A673 (cell line): Measurements from ENCODE around the gene BPNT1. TPM values are rescaled to one million over a fixed set of nuclear protein-coding genes. Genes with fewer than 3 reads are reported as not detected.

Experiments
- BruUV-seq: library from RNA; stranded (reverse); fragments of 400-500 nt; replicated peaks from 2 replicates; lab custom pipeline; 2021; lab: Mats Ljungman, UMichigan
- CTCF ChIA-PET: fragments of 300-600 bp; sonication (Branson Sonifier 250); formaldehyde crosslinking; loops from one replicate; lab custom pipeline; 2022; ENCODE audit warnings: antibody characterized with exemption; lab: Charles Lee
- POLR2A ChIA-PET: fragments of 300-600 bp; sonication (Branson Sonifier 250); formaldehyde crosslinking; loops from one replicate; lab custom pipeline; 2022; ENCODE audit warnings: antibody characterized with exemption; ENCODE audit not compliant: low non-redundant PET; lab: Charles Lee
- DNase-seq: peaks from one replicate; pipeline ENCODE4 v3.0.0-alpha.2; 2015; ENCODE audit warnings: low spot score
- H3K27ac ChIP-seq: fragments of 200-600 bp; sonication (generic); 2 replicates; pipeline ENCODE4 v1.5.1; 2016; ENCODE audit warnings: mixed run types, low read depth, mild to moderate bottlenecking, mixed read lengths, antibody characterized with exemption, low read length; ENCODE audit not compliant: poor library complexity, severe bottlenecking
- H3K27me3 ChIP-seq: fragments of 200-600 bp; sonication (generic); replicated peaks from 2 replicates; pipeline ENCODE4 v1.6.1; 2017; ENCODE audit warnings: mixed run types, low read depth, mild to moderate bottlenecking, mixed read lengths, antibody characterized with exemption, low read length; ENCODE audit not compliant: insufficient read depth, poor library complexity
- H3K36me3 ChIP-seq: fragments of 200-600 bp; sonication (generic); 2 replicates; pipeline ENCODE4 v1.6.1; 2016; ENCODE audit warnings: mixed run types, mild to moderate bottlenecking, mixed read lengths, antibody characterized with exemption, low read length; ENCODE audit not compliant: insufficient read depth, poor library complexity, severe bottlenecking
- H3K4me1 ChIP-seq: fragments of 200-600 bp; sonication (generic); 2 replicates; pipeline ENCODE4 v1.6.1; 2017; ENCODE audit warnings: mixed run types, mild to moderate bottlenecking, mixed read lengths, antibody characterized with exemption, low read length; ENCODE audit not compliant: insufficient read depth, poor library complexity, severe bottlenecking
- H3K4me3 ChIP-seq: fragments of 200-600 bp; sonication (generic); 2 replicates; pipeline ENCODE4 v1.5.1; 2016; ENCODE audit warnings: low read depth, mixed run types, mild to moderate bottlenecking, mixed read lengths, low read length; ENCODE audit not compliant: poor library complexity, severe bottlenecking
- H3K9me3 ChIP-seq: fragments of 200-600 bp; sonication (generic); 2 replicates; pipeline ENCODE4 v1.6.1; 2016; ENCODE audit warnings: mixed run types, low read depth, mild to moderate bottlenecking, mixed read lengths, antibody characterized with exemption, low read length; ENCODE audit not compliant: poor library complexity, severe bottlenecking
- EZH2 ChIP-seq: fragments of 200-600 bp; sonication (generic); IDR thresholded peaks from 2 replicates; pipeline ENCODE4 v1.6.1; 2017; ENCODE audit warnings: borderline replicate concordance, low read depth, mild to moderate bottlenecking, mixed read lengths, antibody characterized with exemption, low read length; ENCODE audit not compliant: poor library complexity, severe bottlenecking
- intact Hi-C: fragments of 100-400 bp; cut with micrococcal nuclease; formaldehyde crosslinking; loops from one replicate; pipeline ENCODE4 v1.10.0; 2022; ENCODE audit not compliant: unreplicated experiment
- total RNA-seq: library from RNA; stranded (reverse); gene quantifications from 2 replicates; pipeline ENCODE4 v1.2.3, GENCODE V29; 2021
- TF ChIP-seq, protein P1 (sequence below): fragments of 300-800, 200-600 bp; sonication (generic); conservative IDR thresholded peaks from 2 replicates; pipeline ENCODE4 v1.5.1; 2017; ENCODE audit warnings: low read depth, mild to moderate bottlenecking, antibody characterized with exemption, low read length, moderate library complexity, mixed read lengths

Gene BPNT1
- total RNA-seq, 1 experiment from 2014 or later, result 23.5 TPM

DNA sequence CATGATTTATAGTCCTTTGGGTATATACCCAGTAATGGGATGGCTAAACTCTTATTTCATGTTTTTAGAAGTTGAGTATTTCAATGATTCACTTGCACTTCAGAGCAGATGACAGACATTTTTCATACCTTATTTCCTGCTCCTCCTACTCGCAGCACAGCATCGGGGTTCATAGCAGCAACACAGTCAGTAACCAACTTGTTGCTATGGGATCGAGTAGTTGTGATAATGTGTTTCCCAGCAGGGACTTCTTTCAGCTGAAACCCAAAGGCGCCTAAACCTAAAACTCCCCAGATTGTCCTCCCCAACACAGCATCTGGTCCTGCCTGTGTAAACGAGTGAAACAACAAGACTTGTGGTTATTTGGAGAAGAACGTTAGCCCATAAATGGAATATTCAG, 27.0 kb downstream of the BPNT1 start:
- no peaks in the 10 kb centered on the region for H3K36me3 ChIP-seq
- no peak overlapping the region for H3K27ac ChIP-seq
- BruUV-seq, result no TSS peak
- no peak for DNase-seq
- POLR2A ChIA-PET, result no interaction called here
- H3K4me3 ChIP-seq, result no peak overlapping the region
- no peaks in the 10 kb centered on the region for H3K4me1 ChIP-seq
- no peaks in the 10 kb centered on the region for H3K27me3 ChIP-seq
- H3K9me3 ChIP-seq, result no peaks in the 10 kb centered on the region
- CTCF ChIA-PET, result no interaction called here
- intact Hi-C loops, result no loop called here
- TF ChIP-seq EZH2, result no peak
- TF ChIP-seq, protein P1, sequence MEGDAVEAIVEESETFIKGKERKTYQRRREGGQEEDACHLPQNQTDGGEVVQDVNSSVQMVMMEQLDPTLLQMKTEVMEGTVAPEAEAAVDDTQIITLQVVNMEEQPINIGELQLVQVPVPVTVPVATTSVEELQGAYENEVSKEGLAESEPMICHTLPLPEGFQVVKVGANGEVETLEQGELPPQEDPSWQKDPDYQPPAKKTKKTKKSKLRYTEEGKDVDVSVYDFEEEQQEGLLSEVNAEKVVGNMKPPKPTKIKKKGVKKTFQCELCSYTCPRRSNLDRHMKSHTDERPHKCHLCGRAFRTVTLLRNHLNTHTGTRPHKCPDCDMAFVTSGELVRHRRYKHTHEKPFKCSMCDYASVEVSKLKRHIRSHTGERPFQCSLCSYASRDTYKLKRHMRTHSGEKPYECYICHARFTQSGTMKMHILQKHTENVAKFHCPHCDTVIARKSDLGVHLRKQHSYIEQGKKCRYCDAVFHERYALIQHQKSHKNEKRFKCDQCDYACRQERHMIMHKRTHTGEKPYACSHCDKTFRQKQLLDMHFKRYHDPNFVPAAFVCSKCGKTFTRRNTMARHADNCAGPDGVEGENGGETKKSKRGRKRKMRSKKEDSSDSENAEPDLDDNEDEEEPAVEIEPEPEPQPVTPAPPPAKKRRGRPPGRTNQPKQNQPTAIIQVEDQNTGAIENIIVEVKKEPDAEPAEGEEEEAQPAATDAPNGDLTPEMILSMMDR, result no peak

GRCh38 chr1:220060876-220061275, 28.7 kb downstream of the BPNT1 start:
- no peak overlapping the region for H3K27ac ChIP-seq
- ChIA-PET POLR2A (no interaction called here), CTCF (no interaction called here)
- no peak for TF ChIP-seq EZH2
- TF ChIP-seq, protein P1, result no peak
- H3K27me3 ChIP-seq, result no peaks in the 10 kb centered on the region
- intact Hi-C loops, result no loop called here
- no peak for DNase-seq
- no peaks in the 10 kb centered on the region for H3K36me3 ChIP-seq
- H3K4me3 ChIP-seq, result no peak overlapping the region
- no peaks in the 10 kb centered on the region for H3K4me1 ChIP-seq
- no TSS peak for BruUV-seq
- no peaks in the 10 kb centered on the region for H3K9me3 ChIP-seq

DNA sequence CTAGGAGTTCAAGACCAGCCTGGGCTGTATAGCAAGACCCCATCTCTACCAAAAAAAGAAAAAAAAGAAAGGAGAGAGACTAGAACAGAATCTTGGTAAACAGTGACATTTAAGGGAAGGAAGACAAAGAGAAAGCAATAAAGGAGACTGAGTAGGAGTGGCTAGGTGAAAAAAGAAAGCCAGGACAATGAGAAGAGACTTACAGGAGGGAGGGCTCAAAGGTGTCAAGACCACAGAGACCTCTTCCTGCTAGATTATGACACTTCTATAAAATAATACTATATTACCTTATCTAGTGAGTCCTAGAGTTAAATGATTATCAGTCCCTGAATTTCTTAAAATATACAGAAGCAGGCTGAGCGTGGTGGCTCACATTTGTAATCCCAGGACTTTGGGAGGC, 33.2 kb downstream of the BPNT1 start:
- no peaks in the 10 kb centered on the region for H3K9me3 ChIP-seq
- no peak overlapping the region for H3K27ac ChIP-seq
- intact Hi-C loops, result no loop called here
- H3K4me1 ChIP-seq, result no peaks in the 10 kb centered on the region
- no peaks in the 10 kb centered on the region for H3K27me3 ChIP-seq
- no peak overlapping the region for H3K4me3 ChIP-seq
- POLR2A ChIA-PET, result no interaction called here
- TF ChIP-seq EZH2, result no peak
- TF ChIP-seq, protein P1, result no peak
- H3K36me3 ChIP-seq, result no peaks in the 10 kb centered on the region
- no peak for DNase-seq
- CTCF ChIA-PET, result no interaction called here
- no TSS peak for BruUV-seq
